Activated CD4-positive, alpha-beta T cell treated with anti-CD3 and anti-CD28 coated beads for 1 hour (primary cell): ENCODE results near the gene PKP4.
A peak's percentile ranks its signal among the peaks of the same experiment; 100 is the strongest.
"Not testable (repeated sequence)": the region's sequence is repeated elsewhere in the genome, so short reads cannot be mapped to it uniquely, and the experiment has no call there.

Experiments used
- DNase-seq: peaks from one replicate; pipeline ENCODE4 v3.0.0-alpha.2; 2020

Gene PKP4, protein sequence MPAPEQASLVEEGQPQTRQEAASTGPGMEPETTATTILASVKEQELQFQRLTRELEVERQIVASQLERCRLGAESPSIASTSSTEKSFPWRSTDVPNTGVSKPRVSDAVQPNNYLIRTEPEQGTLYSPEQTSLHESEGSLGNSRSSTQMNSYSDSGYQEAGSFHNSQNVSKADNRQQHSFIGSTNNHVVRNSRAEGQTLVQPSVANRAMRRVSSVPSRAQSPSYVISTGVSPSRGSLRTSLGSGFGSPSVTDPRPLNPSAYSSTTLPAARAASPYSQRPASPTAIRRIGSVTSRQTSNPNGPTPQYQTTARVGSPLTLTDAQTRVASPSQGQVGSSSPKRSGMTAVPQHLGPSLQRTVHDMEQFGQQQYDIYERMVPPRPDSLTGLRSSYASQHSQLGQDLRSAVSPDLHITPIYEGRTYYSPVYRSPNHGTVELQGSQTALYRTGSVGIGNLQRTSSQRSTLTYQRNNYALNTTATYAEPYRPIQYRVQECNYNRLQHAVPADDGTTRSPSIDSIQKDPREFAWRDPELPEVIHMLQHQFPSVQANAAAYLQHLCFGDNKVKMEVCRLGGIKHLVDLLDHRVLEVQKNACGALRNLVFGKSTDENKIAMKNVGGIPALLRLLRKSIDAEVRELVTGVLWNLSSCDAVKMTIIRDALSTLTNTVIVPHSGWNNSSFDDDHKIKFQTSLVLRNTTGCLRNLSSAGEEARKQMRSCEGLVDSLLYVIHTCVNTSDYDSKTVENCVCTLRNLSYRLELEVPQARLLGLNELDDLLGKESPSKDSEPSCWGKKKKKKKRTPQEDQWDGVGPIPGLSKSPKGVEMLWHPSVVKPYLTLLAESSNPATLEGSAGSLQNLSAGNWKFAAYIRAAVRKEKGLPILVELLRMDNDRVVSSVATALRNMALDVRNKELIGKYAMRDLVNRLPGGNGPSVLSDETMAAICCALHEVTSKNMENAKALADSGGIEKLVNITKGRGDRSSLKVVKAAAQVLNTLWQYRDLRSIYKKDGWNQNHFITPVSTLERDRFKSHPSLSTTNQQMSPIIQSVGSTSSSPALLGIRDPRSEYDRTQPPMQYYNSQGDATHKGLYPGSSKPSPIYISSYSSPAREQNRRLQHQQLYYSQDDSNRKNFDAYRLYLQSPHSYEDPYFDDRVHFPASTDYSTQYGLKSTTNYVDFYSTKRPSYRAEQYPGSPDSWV

DNA sequence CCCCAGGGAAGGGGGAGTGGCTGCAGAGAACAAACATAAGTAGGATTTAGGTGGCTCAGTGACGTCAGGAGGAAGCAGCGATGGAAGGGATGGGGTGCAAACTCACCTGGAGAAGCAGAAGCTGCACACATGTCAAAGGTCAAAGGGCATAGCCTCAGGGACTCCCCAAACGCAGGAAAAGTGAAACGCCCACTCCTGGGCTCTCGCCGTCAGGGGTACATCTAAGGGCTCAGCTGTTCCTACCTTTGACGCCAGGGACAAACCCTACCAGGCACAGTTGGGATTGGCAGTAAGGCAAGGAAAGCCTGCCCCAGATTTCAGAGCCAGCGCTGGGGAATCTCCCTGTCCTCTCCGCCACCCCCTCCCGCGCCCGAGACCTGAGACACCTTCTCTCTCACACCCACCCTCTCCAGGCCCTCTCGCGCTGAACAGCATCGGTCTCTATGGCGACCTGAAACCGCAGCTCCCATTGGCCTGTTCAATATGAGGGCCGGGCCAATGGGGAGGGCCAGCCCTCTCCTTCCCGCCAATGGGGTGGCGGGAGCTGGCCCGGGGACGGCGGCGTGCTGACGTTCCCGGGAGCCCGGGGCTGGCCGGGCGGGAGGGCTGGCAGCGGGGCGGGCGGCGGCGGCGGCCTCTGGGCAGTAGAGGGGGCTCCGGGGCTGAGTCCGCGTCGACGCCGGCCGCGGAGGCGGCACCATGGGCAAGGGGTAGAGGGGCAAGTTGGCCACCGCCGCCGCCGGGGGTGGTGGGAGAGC, at the start of gene PKP4, which contains the start of gene CCDC148:
Gene PKP4, plus strand, starts transcription at position 644 of the 758 bp plus-strand sequence. CDS start 76,233 bp downstream, outside the sequence.
Gene CCDC148, minus strand, starts transcription at position 445 of the 758 bp plus-strand sequence. Its CDS starts 314 bp downstream, at position 131.
- peak; percentile 82 for DNase-seq

DNA sequence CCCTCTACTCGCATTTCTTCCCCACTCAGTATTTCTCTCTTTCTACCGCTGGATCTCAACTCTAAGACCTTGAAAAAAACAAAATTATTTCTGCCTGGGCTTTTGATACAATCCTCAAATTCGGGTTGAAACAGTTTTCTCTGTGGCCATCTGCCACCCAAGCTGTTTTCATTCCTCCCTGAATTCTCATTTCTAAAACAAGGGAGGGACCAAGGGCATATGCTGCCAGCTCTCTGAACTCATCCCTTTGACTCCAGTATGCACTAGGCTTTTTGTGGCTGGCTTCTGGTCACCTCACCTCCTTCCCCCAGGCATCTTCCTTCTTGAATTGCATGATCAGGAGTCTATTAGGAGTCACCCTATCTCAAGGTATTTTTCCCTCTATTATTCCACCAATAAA, 49.7 kb upstream of the PKP4 start:
- DNase-seq: no peak

DNA sequence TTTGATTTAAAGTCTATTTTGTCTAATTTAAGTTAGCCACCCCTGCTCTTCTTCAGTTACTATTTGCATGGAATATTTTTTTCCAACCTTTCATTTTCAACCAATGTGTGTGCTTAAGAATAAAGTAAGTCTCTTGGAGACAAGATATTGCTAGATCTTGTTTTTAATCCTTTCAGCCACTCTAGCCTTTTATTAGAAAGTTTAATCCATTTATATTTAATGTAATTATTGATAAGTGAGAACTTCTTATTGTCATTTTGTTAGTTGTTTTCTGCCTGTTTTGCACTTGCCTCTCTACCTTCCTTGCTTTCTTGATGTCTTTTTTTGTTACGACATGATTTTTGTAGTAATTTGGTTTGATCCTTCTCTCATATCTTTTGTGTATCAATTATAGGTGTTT, 46.6 kb upstream of the PKP4 start:
- DNase-seq: no peak

- no peak for DNase-seq
Observed at GRCh38 chr2:158411748-158412147, 45.0 kb upstream of the PKP4 start.

GRCh38 chr2:158412206-158412605, 44.5 kb upstream of the PKP4 start:
- no peak for DNase-seq

GRCh38 chr2:158413581-158413980, 43.2 kb upstream of the PKP4 start:
- DNase-seq: no peak

- DNase-seq: no peak
Observed at GRCh38 chr2:158414538-158414937, 42.2 kb upstream of the PKP4 start.

- no peak for DNase-seq
Observed at GRCh38 chr2:158432117-158432516, 24.6 kb upstream of the PKP4 start.

- not testable (repeated sequence) for DNase-seq
Observed at GRCh38 chr2:158433716-158434115, 23.0 kb upstream of the PKP4 start.

- not testable (repeated sequence) for DNase-seq
Observed at GRCh38 chr2:158439062-158439461, 17.7 kb upstream of the PKP4 start.

DNA sequence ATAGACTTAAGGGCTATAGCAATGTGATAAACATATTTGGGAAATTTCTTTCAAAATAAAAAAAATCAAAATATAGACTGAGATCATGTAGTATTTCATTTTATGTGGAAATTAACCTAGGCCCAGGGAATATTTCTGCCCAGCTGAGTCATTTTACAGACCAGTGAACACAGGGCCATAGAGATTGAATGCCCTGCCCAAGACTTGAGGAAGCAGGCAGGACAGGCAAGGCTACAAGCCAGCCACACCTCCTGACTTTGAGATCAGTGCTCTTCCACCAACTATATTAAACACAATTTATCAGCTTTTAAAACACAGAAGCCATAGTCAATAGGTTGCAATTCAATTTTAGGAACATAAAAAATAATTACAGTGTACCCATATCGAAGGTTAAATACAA, 13.1 kb upstream of the PKP4 start:
- DNase-seq: no peak

GRCh38 chr2:158457092-158457825, 507 bp downstream of the PKP4 start:
- peak; percentile 27 for DNase-seq

DNA sequence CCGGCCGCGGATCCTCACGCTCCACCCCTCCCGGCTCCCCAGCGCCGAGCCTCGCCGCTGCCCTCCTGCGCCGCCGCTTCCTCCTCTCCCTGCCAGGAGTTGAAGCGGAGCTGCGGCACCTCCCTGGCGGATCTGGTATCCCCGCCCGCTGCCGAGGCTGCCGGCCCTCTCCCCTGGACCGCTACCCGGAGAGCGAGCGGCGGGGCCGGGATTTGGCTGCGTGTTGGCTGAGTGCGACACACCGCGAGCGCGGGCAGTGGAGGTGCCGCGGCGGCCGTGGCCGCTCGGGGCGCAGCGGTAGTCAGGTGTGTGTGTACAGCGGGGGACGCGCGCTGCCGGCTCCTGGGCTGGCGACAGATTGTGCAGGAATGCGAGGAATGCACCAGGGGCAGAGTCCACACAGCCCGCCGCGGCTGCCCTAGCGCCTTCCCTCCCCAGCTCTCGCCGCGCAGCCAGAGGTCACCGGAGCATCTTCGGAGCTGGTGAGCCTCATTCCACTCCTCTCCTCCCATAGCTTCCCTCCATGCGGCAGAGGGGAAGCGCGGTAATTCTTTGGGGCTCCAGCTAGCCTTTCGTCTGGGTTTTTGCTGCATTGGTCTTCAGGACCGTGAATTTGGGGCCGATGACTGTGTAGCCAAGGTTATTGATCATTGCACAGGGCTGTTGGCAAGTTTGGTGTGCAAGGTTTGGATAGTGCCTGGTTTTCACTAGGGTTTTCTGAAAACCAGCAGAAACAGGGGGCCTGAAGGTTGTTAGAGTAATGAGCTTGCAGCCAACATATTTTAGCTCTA, 1.3 kb downstream of the PKP4 start:
- DNase-seq: peak; percentile 39

DNA sequence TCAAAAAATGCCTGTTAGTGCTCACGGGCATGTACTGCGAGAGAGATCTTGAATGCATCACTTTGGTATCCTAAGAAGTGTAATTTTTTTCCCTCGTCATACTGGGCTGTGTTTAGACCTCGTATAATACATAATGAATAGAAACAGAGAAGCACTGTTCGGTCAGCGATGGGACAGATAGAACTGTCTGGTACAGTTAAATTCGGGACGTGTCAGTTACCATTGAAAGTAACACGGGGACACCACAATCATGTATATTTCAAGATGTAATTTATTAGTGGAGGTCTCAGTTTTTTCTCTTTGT, 1.8 kb downstream of the PKP4 start:
- no peak for DNase-seq

GRCh38 chr2:158459161-158460003, 2.6 kb downstream of the PKP4 start:
- DNase-seq: no peak

DNA sequence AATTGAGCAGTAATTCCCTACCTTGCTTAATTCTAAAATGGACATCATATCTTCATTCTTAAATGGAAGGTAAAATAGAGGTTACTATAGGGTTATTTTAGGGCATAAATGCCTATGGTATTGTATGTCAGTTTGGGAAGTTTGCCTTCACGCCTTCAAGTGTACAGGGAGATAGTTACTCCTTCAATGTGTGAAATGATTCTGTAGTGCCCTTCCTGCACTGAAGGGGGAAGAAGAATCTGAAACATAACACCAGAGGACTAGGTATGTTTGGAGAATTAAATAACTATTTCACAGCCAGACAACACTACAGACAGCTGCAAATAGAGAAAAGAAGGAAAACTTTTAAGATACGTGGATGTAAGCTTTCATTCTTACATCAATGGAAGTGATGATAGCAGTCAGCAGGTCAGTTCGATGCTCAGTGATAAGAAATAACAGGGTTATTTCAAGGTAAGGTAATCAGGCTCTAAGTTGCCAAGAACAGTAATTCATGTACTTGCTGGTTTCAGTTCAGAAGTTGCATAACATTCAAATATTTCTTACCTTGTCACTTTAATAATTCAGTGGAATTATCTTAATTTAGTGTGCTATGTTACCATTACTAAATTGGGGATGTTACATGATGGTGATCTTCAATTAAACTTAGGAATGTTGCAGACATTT, 4.0 kb downstream of the PKP4 start:
- DNase-seq: no peak

- no peak for DNase-seq
Observed at GRCh38 chr2:158463496-158464095, 6.8 kb downstream of the PKP4 start.

GRCh38 chr2:158464426-158465281, 7.9 kb downstream of the PKP4 start:
- no peak for DNase-seq
